Neural crest cell (in vitro differentiated cells): Measurements from ENCODE around the gene C2CD4A. TPM values are rescaled to one million over a fixed set of nuclear protein-coding genes. Genes with fewer than 3 reads are reported as not detected.

Experiments used
- DNase-seq: peaks from one replicate; pipeline ENCODE4 v3.0.0; 2021; ENCODE audit warnings: low read depth, mixed read lengths, low spot score
- H3K27ac Mint-ChIP-seq: one replicate; pipeline ENCODE4 v1.8.0; 2021; ENCODE audit warnings: mild to moderate bottlenecking, mixed read lengths; ENCODE audit not compliant: unreplicated experiment
- H3K27me3 Mint-ChIP-seq: 2 replicates; pipeline ENCODE4 v1.8.0; 2021; ENCODE audit warnings: low read depth, mild to moderate bottlenecking, mixed read lengths
- H3K36me3 Mint-ChIP-seq: 2 replicates; pipeline ENCODE4 v1.8.0; 2021; ENCODE audit warnings: low read depth, mild to moderate bottlenecking, mixed read lengths
- H3K4me1 Mint-ChIP-seq: 2 replicates; pipeline ENCODE4 v1.8.0; 2021; ENCODE audit warnings: mixed read lengths
- H3K4me3 Mint-ChIP-seq: one replicate; pipeline ENCODE4 v1.8.0; 2021; ENCODE audit warnings: mild to moderate bottlenecking, mixed read lengths
- H3K9me3 Mint-ChIP-seq: 2 replicates; pipeline ENCODE4 v1.8.0; 2021; ENCODE audit warnings: mixed read lengths
- total RNA-seq: library from RNA; stranded (reverse); gene quantifications from 2 replicates; pipeline ENCODE4 v1.2.1, GENCODE V29; 2021
- TF ChIP-seq, protein P1 (sequence below): fragments of 200-600 bp; sonication (generic); conservative IDR thresholded peaks from 2 replicates; pipeline ENCODE4 v1.5.0; 2021; ENCODE audit warnings: antibody characterized with exemption, mild to moderate bottlenecking

The C2CD4A gene
- total RNA-seq, 1 donor from 2014 or later, result not detected

DNA sequence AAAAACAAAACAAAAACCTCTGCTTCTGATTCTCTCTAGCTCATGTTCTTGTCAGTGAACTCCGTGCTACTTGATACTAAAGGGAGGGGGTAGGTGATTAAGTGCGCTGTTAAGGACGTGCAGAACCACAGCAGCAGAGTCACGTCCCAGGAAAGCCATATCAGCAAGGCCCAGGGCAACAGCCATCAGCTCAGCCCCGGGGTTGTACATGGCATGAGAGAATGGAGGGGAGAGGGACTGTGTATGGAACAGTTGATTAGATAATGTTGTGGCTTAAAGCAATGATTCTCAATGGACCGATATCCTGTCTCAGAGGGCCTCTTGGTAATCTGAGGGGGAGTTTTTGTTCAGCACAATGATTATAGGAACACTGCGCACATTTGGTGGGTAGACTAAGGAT, 27.6 kb downstream of the C2CD4A start:
- Mint-ChIP-seq H3K9me3 (no peaks in the 10 kb centered on the region), H3K4me1 (no peaks in the 10 kb centered on the region), H3K27ac (no peak overlapping the region), H3K4me3 (no peak overlapping the region), H3K27me3 (peaks cover 3% of the 10 kb centered on the region), H3K36me3 (no peaks in the 10 kb centered on the region)
- no peak for DNase-seq
- TF ChIP-seq, protein P1, sequence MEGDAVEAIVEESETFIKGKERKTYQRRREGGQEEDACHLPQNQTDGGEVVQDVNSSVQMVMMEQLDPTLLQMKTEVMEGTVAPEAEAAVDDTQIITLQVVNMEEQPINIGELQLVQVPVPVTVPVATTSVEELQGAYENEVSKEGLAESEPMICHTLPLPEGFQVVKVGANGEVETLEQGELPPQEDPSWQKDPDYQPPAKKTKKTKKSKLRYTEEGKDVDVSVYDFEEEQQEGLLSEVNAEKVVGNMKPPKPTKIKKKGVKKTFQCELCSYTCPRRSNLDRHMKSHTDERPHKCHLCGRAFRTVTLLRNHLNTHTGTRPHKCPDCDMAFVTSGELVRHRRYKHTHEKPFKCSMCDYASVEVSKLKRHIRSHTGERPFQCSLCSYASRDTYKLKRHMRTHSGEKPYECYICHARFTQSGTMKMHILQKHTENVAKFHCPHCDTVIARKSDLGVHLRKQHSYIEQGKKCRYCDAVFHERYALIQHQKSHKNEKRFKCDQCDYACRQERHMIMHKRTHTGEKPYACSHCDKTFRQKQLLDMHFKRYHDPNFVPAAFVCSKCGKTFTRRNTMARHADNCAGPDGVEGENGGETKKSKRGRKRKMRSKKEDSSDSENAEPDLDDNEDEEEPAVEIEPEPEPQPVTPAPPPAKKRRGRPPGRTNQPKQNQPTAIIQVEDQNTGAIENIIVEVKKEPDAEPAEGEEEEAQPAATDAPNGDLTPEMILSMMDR, result no peak

DNA sequence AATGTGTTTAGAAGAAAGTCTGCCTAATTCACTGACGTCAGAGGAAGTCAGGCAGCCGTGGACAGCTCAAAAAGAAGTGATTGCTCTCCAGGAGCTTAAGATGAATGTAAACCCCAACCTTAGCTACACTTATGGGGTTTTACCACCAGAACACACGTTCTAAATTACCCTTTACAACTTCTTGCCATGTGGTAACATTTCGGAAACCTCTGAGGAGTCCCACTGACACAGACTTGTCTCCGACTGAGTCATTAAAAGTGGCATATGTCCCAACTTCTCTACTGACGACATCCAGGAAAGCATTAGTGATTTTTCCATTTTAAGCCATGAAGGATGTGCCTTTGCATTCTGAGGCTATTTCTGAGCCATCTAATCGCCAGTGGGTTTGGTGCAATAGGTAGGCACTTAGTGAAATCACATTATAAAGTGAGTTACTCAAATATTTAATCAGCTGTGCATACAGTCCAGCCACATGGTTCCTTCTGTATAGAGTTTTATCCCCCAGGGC, 32.4 kb downstream of the C2CD4A start:
- no peak overlapping the region for H3K4me3 Mint-ChIP-seq
- H3K4me1 Mint-ChIP-seq, result no peaks in the 10 kb centered on the region
- TF ChIP-seq, protein P1, result no peak
- DNase-seq, result no peak
- no peaks in the 10 kb centered on the region for H3K9me3 Mint-ChIP-seq
- H3K36me3 Mint-ChIP-seq, result no peaks in the 10 kb centered on the region
- H3K27me3 Mint-ChIP-seq, result peaks cover 3% of the 10 kb centered on the region
- no peak overlapping the region for H3K27ac Mint-ChIP-seq

DNA sequence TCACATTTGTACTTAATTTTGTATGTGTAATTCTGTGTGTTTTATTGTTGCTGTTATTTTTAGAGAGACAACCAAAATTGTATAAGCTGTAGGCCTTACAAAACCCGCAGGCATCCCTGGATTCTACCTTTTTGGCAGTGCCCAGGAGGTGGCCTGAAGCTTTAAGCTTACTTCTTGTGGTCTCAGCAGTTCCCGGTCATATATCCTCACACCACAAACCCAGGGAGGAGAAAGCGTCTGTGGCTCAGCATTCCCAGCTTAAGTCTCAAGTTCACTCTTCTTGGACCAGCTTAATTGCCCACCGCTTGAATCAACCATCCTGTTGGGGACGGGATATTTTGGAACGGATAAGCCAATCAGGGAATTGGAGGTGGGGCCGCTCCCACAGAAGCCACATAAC, 36.7 kb downstream of the C2CD4A start:
- Mint-ChIP-seq H3K9me3 (no peaks in the 10 kb centered on the region), H3K27me3 (no peaks in the 10 kb centered on the region), H3K4me1 (no peaks in the 10 kb centered on the region), H3K4me3 (no peak overlapping the region), H3K36me3 (no peaks in the 10 kb centered on the region), H3K27ac (peak overlapping the region; percentile 57)
- DNase-seq, result no peak
- TF ChIP-seq, protein P1, result no peak

DNA sequence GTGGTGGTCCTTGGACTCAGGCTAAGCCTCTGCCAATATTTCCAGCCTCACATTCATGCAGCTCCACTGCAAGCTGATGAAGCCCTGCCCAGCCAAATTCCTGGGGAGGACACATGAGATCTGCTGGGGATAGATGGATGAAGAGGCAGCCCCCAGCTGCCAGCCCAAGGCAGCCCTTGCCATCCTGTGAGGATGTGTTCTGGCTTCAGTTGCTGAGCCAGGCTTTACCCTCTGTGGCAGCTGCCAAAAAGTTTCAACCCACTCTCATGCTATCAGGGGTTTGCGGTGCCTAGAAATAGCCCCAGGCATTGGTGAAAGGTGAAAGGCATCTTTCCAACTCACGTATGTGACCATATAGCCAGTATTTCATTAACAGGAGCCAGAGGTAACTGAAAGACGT, 37.6 kb downstream of the C2CD4A start:
- TF ChIP-seq, protein P1, result no peak
- H3K36me3 Mint-ChIP-seq, result no peaks in the 10 kb centered on the region
- H3K9me3 Mint-ChIP-seq, result no peaks in the 10 kb centered on the region
- no peak for DNase-seq
- H3K27ac Mint-ChIP-seq, result no peak overlapping the region
- no peaks in the 10 kb centered on the region for H3K27me3 Mint-ChIP-seq
- no peak overlapping the region for H3K4me3 Mint-ChIP-seq
- H3K4me1 Mint-ChIP-seq, result no peaks in the 10 kb centered on the region

DNA sequence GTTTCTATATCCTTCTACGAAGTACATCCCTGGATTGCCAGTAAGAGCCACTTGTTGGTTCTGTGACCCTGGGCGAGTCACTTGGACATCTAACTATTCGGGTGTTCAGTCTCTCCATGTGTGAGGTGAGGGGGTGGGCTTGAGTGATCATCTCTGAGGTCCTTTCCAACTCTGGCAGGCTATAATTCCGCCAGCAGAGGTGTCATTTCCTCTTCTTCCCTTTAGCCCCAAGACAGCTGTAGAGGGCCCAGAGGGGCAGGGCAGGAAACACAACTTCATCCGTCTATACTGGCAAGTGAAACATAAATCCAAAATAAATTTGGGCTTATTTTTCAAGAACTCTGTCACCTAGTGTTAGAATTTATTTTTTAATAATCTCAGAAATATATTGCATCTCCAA, 38.1 kb downstream of the C2CD4A start:
- no peak overlapping the region for H3K4me3 Mint-ChIP-seq

More for the DNA sequence above, 38.1 kb downstream of the C2CD4A start:
- Mint-ChIP-seq H3K4me1 (no peaks in the 10 kb centered on the region), H3K9me3 (no peaks in the 10 kb centered on the region), H3K36me3 (no peaks in the 10 kb centered on the region), H3K27me3 (no peaks in the 10 kb centered on the region), H3K27ac (no peak overlapping the region)
- TF ChIP-seq, protein P1, result no peak
- no peak for DNase-seq
